Common myeloid progenitor, CD34-positive (primary cell): ENCODE results near the gene RCCD1.
"Not testable (repeated sequence)": the region's sequence is repeated elsewhere in the genome, so short reads cannot be mapped to it uniquely, and the experiment has no call there.

Experiments used
- CTCF ChIA-PET: fragments of 350-600 bp; sonication (Branson Sonifier 250); formaldehyde crosslinking; loops from one replicate; lab custom pipeline; 2021; ENCODE audit warnings: antibody characterized with exemption; lab: Charles Lee
- POLR2A ChIA-PET: fragments of 350-600 bp; sonication (Branson Sonifier 250); formaldehyde crosslinking; loops from one replicate; lab custom pipeline; 2021; ENCODE audit warnings: antibody characterized with exemption; lab: Charles Lee
- DNase-seq, 3 donors: peaks; one replicate each; pipeline versions ENCODE4 v3.0.0 to v3.0.0-alpha.2; 2013
- H3K27ac ChIP-seq, 2 experiments: 1 replicate in 1 of 2; 2 replicates in 1 of 2; pipeline ENCODE4 v1.7.0; 2013; ENCODE audit warnings: inconsistent platforms in 2 of 2, low read length in 2 of 2, mild to moderate bottlenecking in 2 of 2, low read depth in 1 of 2, moderate library complexity in 1 of 2; ENCODE audit not compliant: severe bottlenecking in 2 of 2, insufficient read depth in 1 of 2, poor library complexity in 1 of 2
- H3K27me3 ChIP-seq, 5 experiments: replicated peaks in 2 of 5; 1 replicate in 3 of 5; 2 replicates in 2 of 5; pipeline versions ENCODE4 v1.6.1 to v1.7.0; 2013; ENCODE audit warnings: low read length in 4 of 5, mild to moderate bottlenecking in 2 of 5, moderate library complexity in 2 of 5, inconsistent platforms in 1 of 5; ENCODE audit not compliant: insufficient read depth in 5 of 5, control insufficient read depth in 4 of 5
- H3K36me3 ChIP-seq, 4 experiments: 1 replicate in 2 of 4; 2 replicates in 2 of 4; pipeline versions ENCODE4 v1.6.1 to v1.7.0; 2013; ENCODE audit warnings: low read length in 3 of 4, control low read depth in 1 of 4, mild to moderate bottlenecking in 1 of 4; ENCODE audit not compliant: control insufficient read depth in 4 of 4, insufficient read depth in 4 of 4
- H3K4me1 ChIP-seq, 4 experiments: 1 replicate in 3 of 4; 2 replicates in 1 of 4; pipeline versions ENCODE4 v1.6.1 to v1.7.1; 2013; ENCODE audit warnings: low read length in 3 of 4, mild to moderate bottlenecking in 3 of 4, control low read depth in 1 of 4, inconsistent platforms in 1 of 4, moderate library complexity in 1 of 4; ENCODE audit not compliant: control insufficient read depth in 4 of 4, insufficient read depth in 4 of 4; ENCODE audit errors: control extremely low read depth in 1 of 4
- H3K4me3 ChIP-seq, 7 experiments: 1 replicate in 4 of 7; 2 replicates in 3 of 7; pipeline versions ENCODE4 v1.5.1 to v1.7.0; 2013; ENCODE audit warnings: mild to moderate bottlenecking in 7 of 7, low read length in 6 of 7, moderate library complexity in 6 of 7, inconsistent platforms in 2 of 7, low read depth in 2 of 7, control low read depth in 1 of 7; ENCODE audit not compliant: insufficient read depth in 4 of 7, control insufficient read depth in 1 of 7; ENCODE audit errors: extremely low read depth in 1 of 7
- H3K9me3 ChIP-seq, 5 experiments: 1 replicate in 4 of 5; 2 replicates in 1 of 5; pipeline versions ENCODE4 v1.6.1 to v1.7.1; 2013; ENCODE audit warnings: low read length in 4 of 5, mild to moderate bottlenecking in 2 of 5, inconsistent platforms in 1 of 5, low read depth in 1 of 5, moderate library complexity in 1 of 5; ENCODE audit not compliant: control insufficient read depth in 4 of 5, insufficient read depth in 2 of 5; ENCODE audit errors: control extremely low read depth in 1 of 5
- WGBS: methylation state at CpG from one replicate; pipeline ENCODE4 v1.1.5; 2013; ENCODE audit not compliant: insufficient coverage; 5-methylcytosine and 5-hydroxymethylcytosine counted together

Gene RCCD1

DNA sequence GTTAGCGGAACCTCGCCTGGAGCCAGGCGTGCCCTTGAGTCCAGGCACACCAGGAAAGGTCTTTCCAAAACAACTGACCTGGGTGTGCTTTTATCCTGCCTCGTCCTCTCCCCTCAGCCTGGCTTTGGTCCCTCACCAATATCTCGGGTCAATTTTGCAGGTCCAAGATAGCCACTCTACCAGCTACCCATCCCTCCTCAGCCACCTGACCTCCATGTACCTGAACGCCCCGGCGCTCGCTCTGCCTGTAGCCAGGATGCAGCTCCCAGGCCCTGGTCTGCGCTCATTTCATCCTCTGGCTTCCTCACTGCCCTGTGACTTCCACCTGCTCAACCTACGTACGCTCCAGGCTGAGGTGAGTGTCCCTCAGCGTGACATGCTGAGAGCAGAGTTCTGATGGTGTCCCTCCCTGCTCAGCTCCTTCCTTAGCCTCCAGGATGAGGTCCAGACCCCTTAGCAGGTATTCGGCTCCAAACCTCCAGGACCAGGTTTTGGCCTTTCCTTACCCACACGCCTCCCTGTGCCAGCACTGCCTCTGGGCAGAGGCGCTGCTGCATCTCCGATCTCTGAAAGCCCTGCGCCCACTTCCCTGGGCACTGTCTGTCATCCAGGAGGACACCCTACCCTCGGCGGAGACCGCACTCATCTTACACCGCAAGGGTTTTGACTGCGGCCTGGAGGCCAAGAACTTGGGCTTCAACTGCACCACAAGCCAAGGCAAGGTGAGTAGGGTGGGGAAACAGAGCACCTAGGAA is 36.5 kb upstream of the RCCD1 start:
- peak overlapping the region; percentile 9 to 30 for H3K27ac ChIP-seq
- DNase-seq = no peak
- no peaks in the 10 kb centered on the region for H3K9me3 ChIP-seq
- ChIA-PET POLR2A (interaction anchor here (0.7 kb wide), 1 partner anchor 11 kb away, joined by 3 read pairs; no protein-coding TSS in a partner anchor), CTCF (interaction anchor here (1.3 to 11.0 kb wide), 5 partner anchors 12 to 268 kb away, joined by 4 to 96 read pairs (median 6); partner anchors contain the start of genes HDDC3 and MAN2A2)
- H3K36me3 ChIP-seq = peaks cover 16 to 78% (median 61%) of the 10 kb centered on the region in 4 experiments
- H3K4me1 ChIP-seq = peaks cover 11 to 40% (median 33%) of the 10 kb centered on the region in 4 experiments
- 97% methylated on average over 22 of the region's 23 CpGs for WGBS
- no peak overlapping the region for H3K4me3 ChIP-seq
- H3K27me3 ChIP-seq = no peaks in the 10 kb centered on the region

DNA sequence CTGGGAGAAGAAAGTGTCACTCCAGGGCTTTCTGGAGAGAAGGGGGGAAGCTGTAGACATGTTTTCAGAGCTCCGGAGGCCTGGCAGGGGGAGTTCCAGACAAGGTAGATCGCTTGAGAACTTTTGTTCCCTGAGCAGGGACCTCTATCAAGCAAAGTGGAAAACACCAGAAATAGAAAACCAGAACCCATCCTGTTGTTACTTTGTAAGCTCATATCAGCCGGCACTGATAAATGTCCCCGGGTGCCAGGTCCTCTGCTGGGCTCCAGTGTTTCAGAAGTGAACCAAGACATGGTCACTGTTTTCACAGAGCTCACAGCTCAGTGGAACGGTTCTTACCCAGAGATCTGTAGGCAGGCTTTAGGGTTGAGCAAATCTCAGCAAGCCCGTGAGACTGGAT is 35.8 kb upstream of the RCCD1 start:
- Histone ChIP-seq H3K36me3 (peaks cover 16 to 76% (median 54%) of the 10 kb centered on the region in 4 experiments), H3K27me3 (no peaks in the 10 kb centered on the region), H3K4me3 (no peak overlapping the region), H3K9me3 (no peaks in the 10 kb centered on the region), H3K4me1 (peaks cover 11 to 37% (median 32%) of the 10 kb centered on the region in 4 experiments), H3K27ac (no peak overlapping the region)
- DNase-seq = no peak
- WGBS = 90% methylated on average over 6 of the region's 6 CpGs
- POLR2A ChIA-PET = no interaction called here
- CTCF ChIA-PET = interaction anchor here (1.3 to 11.0 kb wide), 5 partner anchors 11 to 268 kb away, joined by 4 to 96 read pairs (median 6); partner anchors contain the start of genes HDDC3 and MAN2A2

DNA sequence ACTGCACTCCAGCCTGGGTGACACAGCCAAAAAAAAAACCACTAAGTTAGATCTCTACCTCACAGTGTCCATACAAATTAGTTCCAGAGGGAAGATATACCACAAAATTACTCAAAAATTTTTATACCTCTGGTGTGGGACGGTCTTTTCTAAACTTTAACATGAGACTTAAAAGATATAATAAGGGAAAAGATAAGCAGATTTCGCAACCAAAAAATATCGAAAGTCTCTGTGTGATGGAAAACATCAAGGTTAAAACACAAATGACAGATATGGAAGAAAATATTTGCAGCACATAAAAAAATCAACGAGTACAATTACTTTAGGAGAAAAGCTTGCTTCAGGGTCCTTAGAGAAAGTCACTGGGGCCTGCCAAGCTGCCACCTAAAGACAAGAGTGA is 32.8 kb upstream of the RCCD1 start:
- ChIA-PET CTCF (interaction anchor here (1.8 to 6.3 kb wide), 3 partner anchors 8 to 17 kb away, joined by 5 to 46 read pairs (median 8); partner anchors contain the start of genes HDDC3 and UNC45A), POLR2A (interaction anchor here (0.6 kb wide), 1 partner anchor 92 kb away, joined by 4 read pairs; no protein-coding TSS in a partner anchor)
- Histone ChIP-seq H3K27me3 (no peaks in the 10 kb centered on the region), H3K4me3 (no peak overlapping the region), H3K36me3 (peaks cover 16 to 51% (median 46%) of the 10 kb centered on the region in 4 experiments), H3K4me1 (peaks cover 2 to 11% (median 3%) of the 10 kb centered on the region in 4 experiments), H3K27ac (no peak overlapping the region), H3K9me3 (no peaks in the 10 kb centered on the region)
- WGBS = no CpG with 5 or more reads among the region's 4 CpGs
- DNase-seq = no peak

DNA sequence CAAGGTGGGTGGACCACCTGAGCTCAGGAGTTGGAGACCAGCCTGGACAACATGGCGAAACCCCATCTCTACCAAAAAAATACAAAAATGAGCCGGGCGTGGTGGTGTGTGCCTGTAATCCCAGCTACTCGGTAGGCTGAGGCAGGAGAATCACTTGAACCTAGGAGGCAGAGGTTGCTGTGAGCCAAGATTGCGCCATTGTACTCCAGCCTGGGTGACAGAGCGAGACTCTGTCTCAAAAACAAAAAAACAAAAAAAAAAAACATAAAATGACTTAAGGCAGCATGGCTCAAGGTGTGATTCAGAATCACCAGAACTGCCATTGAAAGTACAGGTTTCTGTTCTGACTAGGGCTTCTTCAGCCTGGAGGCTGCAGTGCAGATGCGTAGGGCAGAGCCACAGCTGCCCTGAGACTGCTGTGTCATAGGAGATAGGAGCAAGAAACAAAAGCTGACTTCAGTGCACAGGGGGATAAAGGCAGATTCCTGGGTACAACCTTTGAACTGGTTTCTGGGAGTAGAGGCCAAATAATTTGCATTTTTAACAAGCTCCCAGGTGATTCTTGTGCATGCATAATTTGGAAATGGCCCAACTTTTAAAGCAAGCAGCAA is 31.9 kb upstream of the RCCD1 start:
- not testable (repeated sequence) for H3K27ac ChIP-seq, H3K9me3 ChIP-seq, H3K4me3 ChIP-seq, H3K27me3 ChIP-seq, H3K4me1 ChIP-seq
- CTCF ChIA-PET = interaction anchor here (1.1 to 6.3 kb wide), 4 partner anchors 10 to 35 kb away, joined by 3 to 46 read pairs (median 5); partner anchors contain the start of genes HDDC3, MAN2A2 and UNC45A
- DNase-seq = peak in 1 of 3 donors; percentile 17
- 98% methylated on average over 6 of the region's 7 CpGs for WGBS
- POLR2A ChIA-PET = interaction anchor here (0.6 kb wide), 2 partner anchors 20 to 93 kb away, joined by 3 to 4 read pairs; no protein-coding TSS in a partner anchor
- peaks cover 16 to 41% (median 39%) of the 10 kb centered on the region in 4 experiments for H3K36me3 ChIP-seq

DNA sequence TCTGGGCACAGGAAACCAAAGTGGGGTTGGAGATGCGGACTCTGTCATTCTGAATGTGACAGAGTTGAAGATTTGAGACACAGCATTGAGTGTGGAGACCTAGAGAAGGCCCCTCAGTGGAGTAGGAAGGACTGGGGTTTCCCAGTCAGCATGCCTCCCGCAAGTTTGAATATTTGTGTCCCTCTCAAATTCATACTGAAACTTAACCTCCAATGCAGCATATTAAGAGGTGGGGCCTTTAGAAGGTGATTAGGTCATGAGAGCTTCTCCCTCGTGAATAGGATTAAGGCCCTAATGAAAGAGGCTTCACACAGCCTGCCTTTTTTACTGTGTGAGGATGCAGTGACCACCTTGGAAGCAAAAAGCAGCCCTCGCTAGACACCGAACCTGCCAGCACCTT is 30.3 kb upstream of the RCCD1 start:
- Histone ChIP-seq H3K4me3 (no peak overlapping the region), H3K9me3 (no peaks in the 10 kb centered on the region), H3K36me3 (peaks cover 13 to 27% (median 24%) of the 10 kb centered on the region in 4 experiments), H3K27ac (no peak overlapping the region), H3K27me3 (no peaks in the 10 kb centered on the region), H3K4me1 (peaks cover 4 to 11% (median 10%) of the 10 kb centered on the region in 4 experiments)
- CTCF ChIA-PET = interaction anchor here (1.6 to 6.3 kb wide), 2 partner anchors 9 to 22 kb away, joined by 5 to 46 read pairs; partner anchors contain the start of genes HDDC3, MAN2A2 and UNC45A
- POLR2A ChIA-PET = no interaction called here
- WGBS = 97% methylated on average over 4 of the region's 5 CpGs
- no peak for DNase-seq

DNA sequence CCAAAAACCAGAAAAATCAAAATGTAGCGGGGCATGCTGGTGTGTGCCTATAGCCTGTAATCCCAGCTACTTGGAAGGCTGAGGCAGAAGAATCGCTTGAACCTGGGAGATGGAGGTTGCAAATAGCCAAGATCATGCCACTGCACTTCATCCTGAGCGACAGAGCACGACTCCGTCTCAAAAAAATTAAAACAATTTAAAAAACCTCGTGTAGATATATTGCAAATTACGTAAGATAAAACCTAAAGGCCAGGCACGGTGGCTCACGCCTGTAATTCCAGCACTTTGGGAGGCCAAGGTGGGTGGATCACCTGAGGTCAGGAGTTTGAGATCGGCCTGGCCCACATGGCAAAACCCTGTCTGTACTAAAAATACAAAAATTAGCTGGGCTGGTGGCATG is 27.9 kb upstream of the RCCD1 start:
- H3K36me3 ChIP-seq, H3K27me3 ChIP-seq, H3K9me3 ChIP-seq, H3K27ac ChIP-seq, DNase-seq, POLR2A ChIA-PET, H3K4me3 ChIP-seq: not testable (repeated sequence)
- 97% methylated on average over 7 of the region's 10 CpGs for WGBS
- CTCF ChIA-PET = interaction anchor here (1.7 kb wide), 1 partner anchor 31 kb away, joined by 4 read pairs; no protein-coding TSS in a partner anchor
- peaks cover 16 to 35% (median 25%) of the 10 kb centered on the region in 4 experiments for H3K4me1 ChIP-seq
